Measurements from ENCODE around the gene NAT16.
A peak's percentile ranks its signal among the peaks of the same experiment; 100 is the strongest.

The NAT16 gene

GRCh38 chr7:101173752-101174244 is 6.3 kb downstream of the NAT16 start:
- TF ChIP-seq CTCF (IDR thresholded peaks at IDR 0.05; ENCODE audit: extremely low read depth, missing control alignments), result peak; percentile 3
- peak; percentile 89 for DNase-seq (ENCODE audit: low spot score)

- no peak for TF ChIP-seq CTCF (IDR thresholded peaks at IDR 0.05; ENCODE audit: extremely low read depth, missing control alignments)
- DNase-seq (ENCODE audit: low spot score), result no peak
Observed at GRCh38 chr7:101172854-101173751, 7.0 kb downstream of the NAT16 start.

GRCh38 chr7:101172005-101172853 is 7.9 kb downstream of the NAT16 start:
- TF ChIP-seq CTCF (IDR thresholded peaks at IDR 0.05; ENCODE audit: extremely low read depth, missing control alignments), result no peak
- DNase-seq (ENCODE audit: low spot score), result no peak

- no peak for DNase-seq (ENCODE audit: low spot score)
- TF ChIP-seq CTCF (IDR thresholded peaks at IDR 0.05; ENCODE audit: extremely low read depth, missing control alignments), result no peak
Observed at GRCh38 chr7:101171442-101171837, 8.7 kb downstream of the NAT16 start.

DNA sequence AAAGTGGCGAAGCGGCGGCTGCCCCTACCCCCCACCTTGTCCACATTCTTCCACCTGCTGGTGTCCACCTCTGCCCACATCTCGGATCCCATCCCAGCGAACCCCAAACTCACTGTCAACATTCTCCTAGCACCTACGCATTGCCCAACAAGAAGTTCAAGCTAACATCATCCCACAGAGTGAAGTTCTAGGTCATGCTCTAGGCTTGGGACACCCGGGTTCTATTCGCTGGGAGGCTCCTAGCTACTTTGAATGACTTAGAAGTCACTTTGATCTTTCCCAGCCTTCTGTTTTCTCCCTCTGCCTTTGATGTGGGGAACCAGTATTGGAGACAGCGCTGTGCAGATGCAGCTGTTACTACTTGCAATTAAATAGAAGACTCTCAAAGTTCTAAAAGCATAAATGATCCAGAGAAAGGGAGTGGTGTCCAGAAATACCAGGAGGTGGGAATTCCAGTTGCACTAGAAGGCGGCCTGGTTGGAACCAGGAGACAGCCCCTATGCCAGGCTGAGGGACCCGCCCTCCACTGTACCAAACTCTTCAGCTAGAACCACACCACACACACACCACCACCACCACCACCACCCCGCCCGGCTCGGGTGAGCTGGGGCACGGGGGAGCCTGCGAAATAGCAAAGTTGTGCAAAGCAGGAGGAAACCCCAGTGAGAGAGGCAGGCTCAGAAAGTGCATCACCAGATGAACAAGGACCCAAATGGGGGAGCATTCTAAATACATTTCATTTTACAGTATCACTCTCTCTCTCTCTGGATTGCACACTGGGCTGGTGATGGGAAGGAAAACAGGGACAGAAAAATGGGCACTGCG is 9.3 kb downstream of the NAT16 start:
- TF ChIP-seq CTCF (IDR thresholded peaks at IDR 0.05; ENCODE audit: extremely low read depth, missing control alignments), result no peak
- no peak for DNase-seq (ENCODE audit: low spot score)

- TF ChIP-seq CTCF (IDR thresholded peaks at IDR 0.05; ENCODE audit: extremely low read depth, missing control alignments), result peak; percentile 97
- peak; percentile 85 for DNase-seq (ENCODE audit: low spot score)
Observed at GRCh38 chr7:101169838-101170551, 10.1 kb downstream of the NAT16 start.
